Measurements from ENCODE around the gene TMEM255B.

TMEM255B gene

DNA sequence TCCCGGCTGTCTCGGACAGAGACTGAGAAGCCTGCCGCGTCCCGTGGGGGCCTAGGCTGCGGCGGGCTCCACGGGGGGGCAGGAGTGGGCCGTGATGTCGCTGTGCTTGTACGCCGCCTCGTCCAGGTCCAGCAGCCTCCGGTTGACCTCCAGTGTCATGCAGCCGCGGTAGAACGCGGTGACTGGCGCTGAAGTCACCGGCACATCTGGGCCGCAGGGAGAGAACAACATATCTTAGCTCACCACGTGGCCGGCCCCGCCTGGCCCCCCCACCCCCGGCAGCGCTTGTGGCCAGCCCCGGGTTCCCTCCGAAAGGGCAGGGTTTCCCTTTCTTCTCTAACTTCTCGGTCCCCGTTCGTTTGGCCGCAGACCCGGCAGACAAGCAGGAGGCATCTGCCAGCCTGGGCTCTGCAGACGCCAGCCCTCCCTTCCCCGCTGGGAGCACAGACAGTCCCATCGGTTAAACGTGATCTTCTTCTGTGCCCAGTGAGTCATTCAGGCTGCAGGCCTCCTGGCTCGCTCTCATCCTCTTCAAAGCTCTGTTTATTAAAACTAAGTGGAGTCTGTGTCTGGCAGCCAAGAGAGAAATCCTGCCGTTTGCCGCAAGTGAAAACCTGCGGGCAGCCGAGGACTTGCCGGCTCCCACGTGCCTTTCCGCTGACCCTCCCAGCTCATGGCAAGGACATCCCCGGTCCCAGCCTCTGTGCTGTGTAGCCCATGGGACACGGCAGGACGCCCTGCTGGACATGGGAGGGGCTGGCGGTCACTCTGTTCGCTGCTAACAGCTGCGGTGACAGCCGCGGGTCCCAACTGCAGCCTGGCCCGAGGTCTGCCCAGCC is 62.0 kb downstream of the TMEM255B start:
- TF ChIP-seq, protein P1, sequence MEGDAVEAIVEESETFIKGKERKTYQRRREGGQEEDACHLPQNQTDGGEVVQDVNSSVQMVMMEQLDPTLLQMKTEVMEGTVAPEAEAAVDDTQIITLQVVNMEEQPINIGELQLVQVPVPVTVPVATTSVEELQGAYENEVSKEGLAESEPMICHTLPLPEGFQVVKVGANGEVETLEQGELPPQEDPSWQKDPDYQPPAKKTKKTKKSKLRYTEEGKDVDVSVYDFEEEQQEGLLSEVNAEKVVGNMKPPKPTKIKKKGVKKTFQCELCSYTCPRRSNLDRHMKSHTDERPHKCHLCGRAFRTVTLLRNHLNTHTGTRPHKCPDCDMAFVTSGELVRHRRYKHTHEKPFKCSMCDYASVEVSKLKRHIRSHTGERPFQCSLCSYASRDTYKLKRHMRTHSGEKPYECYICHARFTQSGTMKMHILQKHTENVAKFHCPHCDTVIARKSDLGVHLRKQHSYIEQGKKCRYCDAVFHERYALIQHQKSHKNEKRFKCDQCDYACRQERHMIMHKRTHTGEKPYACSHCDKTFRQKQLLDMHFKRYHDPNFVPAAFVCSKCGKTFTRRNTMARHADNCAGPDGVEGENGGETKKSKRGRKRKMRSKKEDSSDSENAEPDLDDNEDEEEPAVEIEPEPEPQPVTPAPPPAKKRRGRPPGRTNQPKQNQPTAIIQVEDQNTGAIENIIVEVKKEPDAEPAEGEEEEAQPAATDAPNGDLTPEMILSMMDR (IDR thresholded peaks at IDR 0.05; ENCODE audit: poor library complexity, severe bottlenecking), result peak; percentile 26
- peaks cover 28% of the 10 kb centered on the region for H3K36me3 ChIP-seq (ENCODE audit: low read depth)

DNA sequence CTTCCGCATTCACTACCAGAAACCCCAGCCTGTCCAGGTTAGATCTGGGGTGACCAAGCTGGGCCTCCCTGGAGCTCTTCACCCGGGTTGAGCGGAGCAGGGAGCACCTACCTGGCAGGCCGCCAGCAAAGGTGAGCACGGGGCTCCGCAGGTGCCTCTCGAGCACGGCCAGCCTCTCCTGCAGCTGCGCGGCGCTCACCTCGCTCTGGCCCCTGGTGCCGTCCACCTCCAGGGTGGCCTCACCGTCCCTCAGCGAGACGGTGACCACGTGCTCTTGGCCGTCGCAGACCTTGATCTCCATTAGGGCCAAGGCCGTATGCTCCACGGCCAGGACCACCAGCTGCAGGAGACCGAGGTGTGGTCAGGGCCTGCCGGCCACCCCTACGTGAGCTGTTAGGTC is 62.8 kb downstream of the TMEM255B start:
- no peak for ATAC-seq (ENCODE audit: low read depth)
- no peak for DNase-seq (ENCODE audit: low spot score)
- H3K36me3 ChIP-seq (ENCODE audit: low read depth), result peaks cover 29% of the 10 kb centered on the region
- TF ChIP-seq, protein P1 (IDR thresholded peaks at IDR 0.05; ENCODE audit: poor library complexity, severe bottlenecking), result no peak
- peak overlapping the region; percentile 88 for H3K27ac ChIP-seq (ENCODE audit: poor library complexity, severe bottlenecking)
- peaks cover 14% of the 10 kb centered on the region for H3K4me1 ChIP-seq (ENCODE audit: insufficient read depth, poor library complexity, severe bottlenecking)
- H3K27me3 ChIP-seq (ENCODE audit: insufficient read depth, poor library complexity, severe bottlenecking), result no peaks in the 10 kb centered on the region
- no peak overlapping the region for H3K4me3 ChIP-seq (ENCODE audit: severe bottlenecking)
- H3K9me3 ChIP-seq (ENCODE audit: severe bottlenecking), result no peaks in the 10 kb centered on the region

More for the DNA sequence above, 62.0 kb downstream of the TMEM255B start:
- H3K4me3 ChIP-seq (ENCODE audit: severe bottlenecking), result no peak overlapping the region
- DNase-seq (ENCODE audit: low spot score) (peak; percentile 89), ATAC-seq (ENCODE audit: low read depth) (peak; percentile 80)
- H3K9me3 ChIP-seq (ENCODE audit: severe bottlenecking), result no peaks in the 10 kb centered on the region
- peaks cover 14% of the 10 kb centered on the region for H3K4me1 ChIP-seq (ENCODE audit: insufficient read depth, poor library complexity, severe bottlenecking)
- H3K27me3 ChIP-seq (ENCODE audit: insufficient read depth, poor library complexity, severe bottlenecking), result no peaks in the 10 kb centered on the region
- peak overlapping the region; percentile 88 for H3K27ac ChIP-seq (ENCODE audit: poor library complexity, severe bottlenecking)

DNA sequence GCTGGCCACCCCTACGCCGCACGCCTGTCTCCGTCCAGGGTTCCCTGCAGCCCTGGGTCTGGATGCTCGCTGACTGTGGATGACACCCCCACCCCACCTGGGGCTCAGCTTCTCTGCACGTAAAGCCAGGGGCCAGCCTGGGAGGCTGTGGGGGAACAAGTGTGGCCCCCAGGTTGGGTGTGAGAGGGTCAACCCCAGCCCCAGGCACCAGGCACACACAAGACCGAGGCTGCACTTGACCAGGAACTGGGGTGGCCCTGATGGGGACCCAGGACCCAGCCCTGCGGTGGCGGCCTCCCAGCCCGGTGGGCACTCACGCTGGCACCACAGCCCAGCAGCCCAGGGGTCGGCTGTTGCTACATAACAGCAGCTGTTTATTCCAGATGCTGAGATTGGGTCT is 63.2 kb downstream of the TMEM255B start:
- H3K4me1 ChIP-seq (ENCODE audit: insufficient read depth, poor library complexity, severe bottlenecking), result peaks cover 14% of the 10 kb centered on the region
- ATAC-seq (ENCODE audit: low read depth) (no peak), DNase-seq (ENCODE audit: low spot score) (no peak)
- H3K27me3 ChIP-seq (ENCODE audit: insufficient read depth, poor library complexity, severe bottlenecking), result no peaks in the 10 kb centered on the region
- H3K36me3 ChIP-seq (ENCODE audit: low read depth), result peaks cover 33% of the 10 kb centered on the region
- no peaks in the 10 kb centered on the region for H3K9me3 ChIP-seq (ENCODE audit: severe bottlenecking)
- H3K4me3 ChIP-seq (ENCODE audit: severe bottlenecking), result no peak overlapping the region
- TF ChIP-seq, protein P1 (IDR thresholded peaks at IDR 0.05; ENCODE audit: poor library complexity, severe bottlenecking), result no peak
- H3K27ac ChIP-seq (ENCODE audit: poor library complexity, severe bottlenecking), result peak overlapping the region; percentile 88

DNA sequence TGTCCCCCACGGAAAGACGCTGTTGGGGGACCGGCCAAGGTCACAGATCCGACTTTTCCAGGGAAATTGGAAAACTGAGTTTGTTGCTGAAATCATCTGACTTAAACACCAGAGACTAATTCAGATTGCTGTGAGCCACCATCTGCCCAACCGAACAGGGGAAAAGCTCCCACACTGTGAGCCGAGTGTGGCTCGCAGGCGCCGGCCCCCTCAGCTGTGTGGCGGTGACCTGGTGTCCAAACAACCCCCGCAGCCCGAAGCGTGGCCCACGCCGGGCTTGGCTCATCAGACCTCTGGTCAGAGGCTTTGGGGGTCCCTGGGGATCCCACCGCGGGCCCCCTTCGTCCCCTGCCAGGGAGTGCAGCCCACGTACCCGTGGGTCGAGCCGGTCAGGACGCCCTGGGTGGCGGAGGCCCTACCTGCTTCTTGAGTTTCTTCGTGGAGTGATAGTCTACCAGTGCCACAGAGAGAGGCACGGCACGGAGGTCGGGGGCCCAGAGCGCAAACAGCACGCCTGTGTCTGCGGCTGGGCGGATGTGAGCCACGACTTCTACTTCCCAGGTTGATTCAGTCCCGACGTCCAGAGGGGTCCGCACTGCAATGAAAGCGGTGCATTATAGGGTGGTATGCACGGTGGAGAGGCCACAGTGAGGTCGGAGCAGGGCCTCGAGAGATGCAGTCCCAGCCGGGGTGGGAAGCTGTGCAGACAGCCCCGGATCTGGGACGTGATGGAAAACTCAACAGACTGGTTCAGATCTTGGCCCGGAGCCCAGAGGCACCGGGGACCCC is 64.1 kb downstream of the TMEM255B start:
- ATAC-seq (ENCODE audit: low read depth) (no peak), DNase-seq (ENCODE audit: low spot score) (no peak)
- H3K36me3 ChIP-seq (ENCODE audit: low read depth), result peaks cover 42% of the 10 kb centered on the region
- peaks cover 14% of the 10 kb centered on the region for H3K4me1 ChIP-seq (ENCODE audit: insufficient read depth, poor library complexity, severe bottlenecking)
- H3K4me3 ChIP-seq (ENCODE audit: severe bottlenecking), result no peak overlapping the region
- no peaks in the 10 kb centered on the region for H3K27me3 ChIP-seq (ENCODE audit: insufficient read depth, poor library complexity, severe bottlenecking)
- no peaks in the 10 kb centered on the region for H3K9me3 ChIP-seq (ENCODE audit: severe bottlenecking)
- TF ChIP-seq, protein P1 (IDR thresholded peaks at IDR 0.05; ENCODE audit: poor library complexity, severe bottlenecking), result no peak
- H3K27ac ChIP-seq (ENCODE audit: poor library complexity, severe bottlenecking), result peak overlapping the region; percentile 88
